GM12892 (cell line): ENCODE results near the gene GBF1.

Experiments used
- POLR2A ChIP-seq: IDR thresholded peaks from 2 replicates; pipeline ENCODE4 v1.6.1; 2011; ENCODE audit warnings: low read depth, low read length, control low read depth
- POLR2AphosphoS5 ChIP-seq: IDR thresholded peaks from 2 replicates; pipeline ENCODE4 v1.6.1; 2011; ENCODE audit warnings: low read depth, low read length, control low read depth
- TAF1 ChIP-seq: IDR thresholded peaks from 2 replicates; pipeline ENCODE4 v1.6.1; 2011; ENCODE audit warnings: low read depth, mild to moderate bottlenecking, control low read depth, low read length, borderline replicate concordance

DNA sequence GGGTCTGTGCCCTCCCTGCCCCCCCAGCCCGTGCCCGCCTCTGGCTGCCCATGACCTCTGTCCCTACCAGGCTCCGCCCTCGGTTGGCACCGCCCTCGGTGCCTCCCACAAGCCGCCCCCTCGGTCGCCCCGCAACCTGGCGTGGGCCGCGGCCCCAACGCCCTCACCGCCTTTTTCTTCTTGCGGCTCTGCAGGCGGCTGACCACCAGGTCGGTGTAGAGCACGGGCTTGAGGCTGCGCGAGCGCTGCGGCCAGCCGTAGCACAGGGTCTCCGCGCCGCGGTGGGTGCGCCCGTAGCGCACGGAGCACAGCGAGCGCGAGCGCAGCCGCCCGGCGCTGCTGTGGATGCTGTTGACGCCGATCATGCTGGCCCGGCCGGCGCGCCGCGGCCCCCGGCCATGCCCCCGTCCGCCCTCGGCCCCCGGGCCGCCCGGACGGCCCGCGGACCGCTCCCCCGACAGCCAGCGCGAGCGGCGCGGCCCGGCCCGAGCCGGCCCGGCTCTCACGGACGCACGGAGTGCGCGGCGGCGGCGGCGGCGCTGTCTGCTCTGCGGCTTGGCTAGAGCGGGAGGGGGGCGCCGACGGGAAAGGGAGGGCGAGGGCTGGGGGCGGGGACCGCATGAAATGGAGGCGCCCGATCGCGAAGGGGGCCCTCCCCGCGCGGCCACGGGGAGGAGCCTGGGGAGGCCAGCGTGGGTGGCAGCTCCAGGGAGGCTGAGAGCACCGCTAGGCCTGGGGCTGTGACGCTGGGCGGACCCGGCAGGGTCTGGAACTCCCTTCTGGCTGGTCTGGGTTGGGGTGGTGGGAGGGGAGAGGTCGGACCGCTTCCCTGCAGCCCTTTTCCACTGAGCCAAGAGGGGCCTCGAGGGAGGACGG lies 163.6 kb downstream of the GBF1 start:
- no peak for TF ChIP-seq POLR2AphosphoS5
- no peak; the same call in 1 of the 2 replicates for TF ChIP-seq POLR2A
- TF ChIP-seq TAF1, result no peak
